Measurements from ENCODE around the gene MBLAC1.

The MBLAC1 gene, protein sequence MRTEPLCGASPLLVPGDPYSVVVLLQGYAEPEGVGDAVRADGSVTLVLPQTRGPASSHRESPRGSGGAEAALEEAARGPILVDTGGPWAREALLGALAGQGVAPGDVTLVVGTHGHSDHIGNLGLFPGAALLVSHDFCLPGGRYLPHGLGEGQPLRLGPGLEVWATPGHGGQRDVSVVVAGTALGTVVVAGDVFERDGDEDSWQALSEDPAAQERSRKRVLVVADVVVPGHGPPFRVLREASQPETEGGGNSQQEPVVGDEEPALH

DNA sequence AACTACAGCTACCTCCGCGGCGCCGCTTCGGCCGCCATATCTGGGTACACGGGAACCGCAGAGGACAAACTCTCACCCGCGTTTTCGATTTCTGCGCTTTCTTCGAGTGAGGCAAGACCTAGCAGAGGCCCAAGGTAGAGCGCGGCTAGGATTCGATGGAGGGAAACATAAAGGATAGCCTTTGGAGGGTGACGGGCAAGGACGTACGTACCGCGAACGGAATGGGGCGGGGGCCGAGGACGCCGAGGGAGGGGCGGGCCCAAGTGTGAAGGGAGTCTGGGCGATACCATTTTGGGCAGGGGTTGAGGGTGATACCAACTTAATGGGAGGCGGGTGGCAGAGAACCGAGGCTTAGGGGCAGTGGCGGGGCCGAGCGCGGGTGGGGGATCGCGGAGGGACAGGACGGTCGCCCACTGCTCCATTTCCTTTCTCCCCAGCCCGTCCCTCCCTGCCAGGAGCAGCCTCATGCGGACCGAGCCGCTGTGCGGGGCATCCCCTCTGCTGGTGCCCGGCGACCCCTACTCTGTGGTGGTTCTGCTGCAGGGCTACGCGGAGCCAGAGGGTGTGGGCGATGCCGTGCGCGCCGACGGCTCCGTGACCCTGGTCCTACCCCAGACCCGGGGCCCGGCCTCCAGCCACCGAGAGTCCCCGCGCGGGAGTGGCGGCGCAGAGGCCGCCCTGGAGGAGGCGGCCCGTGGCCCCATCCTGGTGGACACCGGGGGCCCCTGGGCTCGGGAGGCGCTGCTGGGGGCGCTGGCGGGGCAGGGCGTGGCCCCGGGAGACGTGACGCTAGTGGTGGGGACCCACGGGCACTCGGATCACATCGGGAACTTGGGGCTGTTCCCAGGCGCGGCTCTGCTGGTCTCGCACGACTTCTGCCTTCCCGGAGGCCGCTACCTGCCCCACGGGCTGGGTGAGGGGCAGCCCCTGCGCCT is at the start of gene MBLAC1:
Gene MBLAC1, plus strand, starts transcription at position 37 of the 935 bp plus-strand sequence. Its CDS starts 429 bp downstream, at position 466.
- peak; percentile 86 for DNase-seq

DNA sequence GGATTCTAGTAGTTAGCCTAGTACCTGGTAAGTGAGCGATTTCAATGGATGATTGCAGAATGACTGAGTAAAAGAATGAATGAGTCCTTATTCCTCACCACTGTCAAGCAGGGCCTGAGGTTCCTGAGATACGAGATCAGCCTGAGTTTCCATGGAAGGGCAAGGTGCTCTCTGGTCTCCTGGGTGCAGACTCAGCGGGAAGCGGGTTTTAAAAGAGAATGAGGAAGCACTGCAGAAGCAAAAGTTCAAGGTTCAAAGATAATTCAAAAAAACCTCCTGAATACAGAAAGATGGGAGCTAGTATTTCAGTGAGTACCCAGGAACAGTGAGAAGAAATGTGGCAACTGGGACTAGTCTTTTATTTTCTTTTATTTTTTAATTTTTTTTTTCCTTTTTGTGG is 49.6 kb upstream of the MBLAC1 start:
- DNase-seq, result no peak

- no peak for DNase-seq
Measured at GRCh38 chr7:100079024-100079560, 47.7 kb upstream of the MBLAC1 start.

DNA sequence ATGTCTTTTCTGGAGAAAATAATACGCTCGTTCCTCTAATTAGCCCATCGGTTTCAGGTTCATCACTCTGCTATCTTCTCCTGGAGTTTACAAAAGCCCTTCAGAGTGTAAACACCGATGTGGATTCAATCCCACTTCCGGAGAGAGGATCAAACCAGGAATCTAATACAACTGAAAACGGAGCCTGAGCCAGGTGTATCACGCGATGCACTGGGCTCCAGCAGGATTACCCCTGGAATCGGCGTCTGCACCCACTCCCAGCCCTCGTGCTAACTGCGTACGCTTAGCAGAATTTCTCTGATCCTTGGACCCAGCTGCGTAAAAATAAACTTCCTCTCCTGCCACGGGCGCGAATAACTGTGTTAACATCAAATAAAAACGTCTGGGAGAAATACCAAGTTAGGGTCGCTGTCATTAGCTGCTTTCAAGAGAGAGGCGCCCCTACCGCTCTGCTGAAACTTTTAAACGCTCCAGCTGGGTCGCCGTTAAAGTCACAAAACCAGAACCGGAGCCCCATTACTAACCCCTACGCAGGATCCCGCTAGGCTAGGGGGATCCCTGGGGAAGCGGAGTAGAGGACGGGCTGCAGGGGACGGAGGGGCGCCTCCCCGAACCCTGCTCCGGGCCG is 45.7 kb upstream of the MBLAC1 start:
- DNase-seq, result no peak

DNA sequence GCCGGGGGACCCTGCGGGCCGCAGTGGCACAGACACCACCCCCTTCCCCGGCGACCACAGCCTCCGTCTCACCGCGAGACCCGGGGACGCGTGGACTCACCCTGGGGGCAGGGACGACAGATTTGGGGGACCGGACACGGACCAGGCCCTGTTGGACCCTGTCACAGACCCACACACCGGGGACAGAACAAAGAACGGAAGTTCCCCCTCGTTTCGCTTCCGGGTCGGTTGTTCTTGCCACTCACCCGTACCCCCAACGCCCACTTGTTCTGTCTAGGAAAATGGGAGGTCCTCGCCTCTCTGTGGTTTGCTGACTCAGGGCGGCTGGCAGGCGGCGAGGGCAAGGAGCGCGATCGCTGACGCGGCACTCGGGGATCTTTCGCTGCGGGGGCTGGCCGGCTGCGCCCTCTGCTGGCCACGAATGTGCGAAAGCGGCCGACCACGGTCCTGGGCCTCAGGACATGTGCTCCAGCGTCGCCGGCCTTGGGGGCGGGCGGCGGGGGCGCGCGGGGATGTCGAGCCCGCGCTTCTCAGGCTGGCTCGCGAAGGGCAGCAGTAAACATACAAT is 45.1 kb upstream of the MBLAC1 start, which contains the start of gene ZNF3:
Gene ZNF3, minus strand, starts transcription at position 189 of the 568 bp plus-strand sequence. CDS start 4,366 bp downstream, outside the sequence.
- peak; percentile 99 for DNase-seq

DNA sequence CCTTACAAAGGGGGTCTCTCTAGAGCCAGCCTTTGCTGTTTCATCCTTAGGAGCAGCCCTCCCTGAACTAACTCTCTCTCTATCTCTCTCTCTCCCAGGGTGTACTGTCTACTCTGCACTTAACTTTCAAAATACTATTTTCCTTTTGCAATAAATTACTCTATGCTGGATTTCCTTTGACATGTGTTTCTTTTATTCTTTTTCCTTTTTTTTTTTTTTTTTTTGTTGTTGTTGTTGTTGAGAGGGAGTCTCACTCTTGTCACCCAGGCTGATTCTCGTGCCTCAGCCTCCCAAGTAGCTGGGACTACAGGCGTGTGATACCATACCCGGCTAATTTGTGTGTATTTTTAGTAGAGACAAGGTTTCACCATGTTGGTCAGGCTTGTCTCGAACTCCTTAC is 43.8 kb upstream of the MBLAC1 start:
- no peak for DNase-seq

GRCh38 chr7:100085515-100085914 is 41.3 kb upstream of the MBLAC1 start:
- DNase-seq, result no peak

- no peak for DNase-seq
Measured at GRCh38 chr7:100087055-100087750, 39.6 kb upstream of the MBLAC1 start.

DNA sequence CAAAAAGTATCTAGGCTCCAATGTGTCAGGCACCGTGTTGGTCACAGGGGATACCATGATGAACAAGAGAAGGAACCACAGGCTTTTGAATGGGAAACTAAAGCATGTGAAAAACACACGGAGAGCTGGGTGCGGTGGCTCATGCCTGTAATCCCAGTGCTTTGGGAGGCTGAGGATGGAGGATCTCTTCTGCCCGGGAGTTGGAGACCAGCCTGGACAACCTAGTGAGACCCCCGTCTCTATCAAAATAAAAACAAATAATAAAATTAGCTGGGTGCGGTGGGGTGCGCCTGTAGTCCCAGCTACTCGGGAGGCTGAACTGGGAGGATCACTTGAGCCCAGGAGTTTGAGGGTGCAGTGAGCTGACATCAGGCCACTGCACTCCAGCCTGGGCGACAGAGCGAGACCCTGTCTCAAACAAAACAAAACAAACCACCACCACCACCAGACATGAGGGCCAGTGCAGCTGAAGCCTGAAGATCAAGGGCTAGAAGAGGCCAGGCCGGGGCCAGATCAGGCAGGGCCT is 38.6 kb upstream of the MBLAC1 start:
- no peak for DNase-seq

GRCh38 chr7:100088621-100089457 is 37.9 kb upstream of the MBLAC1 start, which contains the start of gene COPS6:
Gene COPS6 (plus strand): TSS chr7:100088969. CDS start chr7:100088991, 22 bp downstream.
- DNase-seq, result peak; percentile 79

DNA sequence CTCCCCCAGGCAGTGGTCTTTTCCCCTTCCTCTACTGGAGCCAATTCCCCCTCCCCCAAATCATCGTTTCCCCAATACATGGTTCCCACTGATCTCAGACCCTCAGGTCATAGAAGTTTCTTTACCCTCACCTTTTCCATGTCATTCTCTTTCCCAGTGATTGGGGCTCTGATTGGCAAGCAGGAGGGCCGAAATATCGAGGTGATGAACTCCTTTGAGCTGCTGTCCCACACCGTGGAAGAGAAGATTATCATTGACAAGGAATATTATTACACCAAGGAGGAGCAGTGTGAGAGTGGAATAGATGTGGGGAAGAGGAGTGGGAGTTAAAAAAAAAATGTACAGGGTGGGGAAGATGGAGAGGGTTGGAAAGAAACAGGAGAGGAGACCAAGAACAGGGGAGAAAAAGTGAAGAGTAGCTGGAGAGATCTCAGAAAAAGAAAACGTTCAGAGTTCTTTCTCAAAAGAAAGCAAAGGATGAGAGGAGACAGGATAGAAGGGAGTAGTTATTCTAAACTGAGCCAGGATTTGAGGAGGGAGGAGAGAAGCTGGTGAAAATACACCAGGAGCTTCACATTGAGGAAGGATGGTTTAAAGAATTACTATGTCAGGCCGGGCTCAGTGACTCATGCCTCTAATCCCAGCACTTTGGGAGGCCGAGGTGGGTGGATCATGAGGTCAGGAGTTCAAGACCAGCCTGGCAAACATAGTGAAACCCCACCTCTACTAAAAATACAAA is 37.1 kb upstream of the MBLAC1 start:
- DNase-seq, result no peak

GRCh38 chr7:100090527-100091410 is 36.0 kb upstream of the MBLAC1 start:
- no peak for DNase-seq

- DNase-seq, result no peak
Measured at GRCh38 chr7:100091411-100092181, 35.2 kb upstream of the MBLAC1 start.

DNA sequence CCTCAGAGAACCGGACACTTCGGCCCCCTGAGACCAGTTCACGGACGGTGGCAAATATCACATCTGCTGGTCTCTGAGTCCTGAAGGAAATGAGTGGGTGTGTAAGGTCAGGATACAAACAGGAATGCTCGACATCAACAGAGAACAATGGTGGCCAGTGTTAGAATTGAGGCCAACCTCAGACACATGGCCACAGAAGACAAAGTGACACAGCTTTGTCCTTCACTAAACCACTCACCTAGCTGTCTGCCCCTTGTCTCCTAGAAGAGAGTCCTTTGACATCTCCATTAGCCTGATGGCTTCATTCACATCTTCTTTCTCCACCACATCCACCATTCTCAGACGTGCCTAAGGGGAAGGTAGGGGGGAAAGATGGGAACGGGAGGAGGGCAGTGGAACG is 33.7 kb upstream of the MBLAC1 start:
- DNase-seq, result no peak

DNA sequence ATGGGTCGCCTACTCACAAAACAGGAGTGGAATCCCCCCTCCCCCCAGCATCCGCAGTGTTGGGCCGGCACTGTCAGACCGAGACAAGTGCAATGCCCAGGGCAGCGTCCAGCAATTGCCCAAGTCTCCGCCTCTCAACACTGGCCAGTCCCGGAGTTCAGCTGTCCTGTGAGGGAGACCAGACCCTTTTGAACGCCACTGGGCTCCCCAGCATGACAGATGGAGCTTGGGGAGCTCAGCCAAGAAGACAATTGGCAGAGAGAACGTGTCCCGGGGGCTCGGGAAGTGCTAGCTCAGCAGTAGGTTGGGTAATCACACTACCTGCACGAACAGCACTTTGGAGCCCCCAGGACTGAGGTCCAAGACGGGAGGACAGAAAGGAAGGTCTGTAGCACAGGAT is 33.3 kb upstream of the MBLAC1 start:
- no peak for DNase-seq

DNA sequence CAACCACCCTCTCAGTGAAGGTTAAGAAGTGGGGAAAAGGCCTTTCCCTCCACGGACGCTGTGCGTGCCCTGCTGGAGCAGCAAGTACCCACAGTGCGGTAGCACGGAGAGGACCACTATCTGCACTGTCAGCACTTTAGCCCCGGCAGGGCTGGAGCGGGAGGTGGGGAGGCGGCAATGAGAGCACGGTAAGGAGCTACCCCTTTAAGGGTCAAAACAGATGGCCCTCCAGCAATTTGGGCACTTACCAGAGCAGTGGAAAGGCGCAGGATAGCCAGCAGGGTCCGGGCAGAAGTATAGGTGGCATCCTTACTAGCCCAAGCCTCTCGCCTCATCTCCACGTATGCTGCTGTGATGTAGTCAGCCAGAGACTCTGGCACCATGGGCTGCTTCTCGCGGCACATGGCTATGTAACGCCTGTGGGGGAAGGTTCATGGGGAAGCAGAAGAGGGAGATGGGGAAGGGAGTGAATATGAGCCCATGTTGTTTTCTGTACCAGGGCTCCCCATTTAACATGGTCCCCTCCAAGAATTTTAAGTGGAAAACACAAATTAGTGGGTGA is 32.8 kb upstream of the MBLAC1 start:
- DNase-seq, result no peak

DNA sequence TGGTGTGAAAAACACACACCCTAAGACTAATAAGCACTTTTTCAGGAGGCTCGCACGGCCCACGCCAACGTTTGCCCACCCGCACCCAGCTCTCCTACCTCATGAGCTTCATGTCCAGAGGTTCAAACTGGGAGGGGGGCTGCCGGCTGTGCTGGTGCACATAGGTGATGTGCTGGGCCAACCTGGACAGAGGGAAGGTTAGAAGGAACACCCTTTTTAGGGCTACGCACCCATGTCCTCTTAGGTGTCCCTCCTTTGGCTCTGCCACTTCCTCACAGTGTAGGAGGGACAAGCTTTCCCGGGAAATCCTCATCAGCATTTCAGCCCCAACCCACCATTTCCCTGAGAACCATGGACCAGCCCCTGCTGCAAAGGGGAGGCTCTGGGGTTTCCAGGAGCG is 31.5 kb upstream of the MBLAC1 start:
- DNase-seq, result no peak

- no peak for DNase-seq
Measured at GRCh38 chr7:100095704-100096103, 31.1 kb upstream of the MBLAC1 start.
